HG03097 (cell line): ENCODE measurements around the gene ZFR2.
"Not testable (repeated sequence)": the region's sequence is repeated elsewhere in the genome, so short reads cannot be mapped to it uniquely, and the experiment has no call there.

ENCODE experiments used
- ATAC-seq: cut with Tn5 transposase; IDR thresholded peaks from one replicate; pipeline ENCODE4 v1.9.1; 2021; ENCODE audit not compliant: unreplicated experiment, low FRiP score

Gene ZFR2

GRCh38 chr19:3879656-3880055 lies 10.8 kb upstream of the ZFR2 start:
- no peak for ATAC-seq

GRCh38 chr19:3874695-3875094 lies 5.9 kb upstream of the ZFR2 start:
- not testable (repeated sequence) for ATAC-seq

DNA sequence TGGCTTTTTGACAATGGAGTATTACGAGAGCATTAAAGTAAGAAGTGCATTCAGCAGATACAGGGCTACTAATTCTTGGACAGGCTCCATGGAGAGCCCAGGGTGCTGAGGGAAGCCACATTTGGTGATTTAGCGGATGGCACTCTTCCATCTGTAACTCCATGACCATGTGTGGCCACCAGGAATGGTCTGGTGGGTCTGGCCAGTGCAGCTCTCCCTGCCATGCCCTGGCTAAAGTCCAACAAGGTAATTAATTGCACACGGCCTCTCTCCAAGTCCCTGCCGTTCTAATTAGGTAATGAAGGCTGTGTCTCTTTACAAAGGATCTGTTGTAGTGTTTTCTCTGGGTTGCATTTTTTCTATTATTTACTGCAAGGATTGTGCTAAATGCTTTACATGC lies 4.3 kb upstream of the ZFR2 start:
- ATAC-seq = no peak

DNA sequence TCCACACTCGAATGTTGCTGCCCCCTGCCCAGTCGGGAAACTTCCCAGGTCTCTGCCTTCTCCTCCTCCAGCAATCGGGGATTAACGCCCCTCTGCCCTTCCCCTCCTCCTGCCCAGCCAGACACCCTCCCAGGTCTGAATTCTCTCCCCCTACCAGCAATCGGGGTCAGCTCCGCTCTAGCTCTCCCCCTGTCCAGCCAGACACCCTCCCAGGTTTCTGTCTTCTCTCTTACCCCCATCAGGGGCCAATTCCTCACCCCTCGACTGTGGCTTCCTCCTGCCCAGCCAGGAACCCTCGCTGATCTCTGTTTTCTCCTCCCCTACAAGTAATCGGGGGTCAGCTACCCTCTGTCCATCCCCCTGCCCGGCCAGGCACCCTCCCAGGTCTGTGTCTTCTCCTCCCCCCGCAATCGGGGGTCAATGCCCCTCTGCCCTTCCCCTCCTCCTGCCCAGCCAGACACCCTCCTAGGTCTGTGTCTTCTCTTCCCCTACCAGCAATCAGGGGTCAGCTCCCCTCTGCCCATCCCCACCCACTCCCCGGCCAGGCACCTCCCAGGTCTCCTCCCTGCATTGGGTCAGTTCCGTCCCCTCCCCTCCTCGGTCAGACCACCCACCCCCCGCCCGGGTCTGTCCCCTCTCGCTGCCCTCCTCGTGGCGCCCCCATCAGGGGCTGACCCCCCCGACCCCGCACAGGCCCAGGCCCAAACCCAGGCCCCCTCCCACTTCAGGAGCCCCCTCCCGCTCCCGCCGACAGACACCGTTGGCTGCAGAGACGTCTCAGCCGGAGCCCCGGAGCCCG lies 668 bp downstream of the ZFR2 start:
- ATAC-seq = no peak

GRCh38 chr19:3866910-3867638 lies 1.8 kb downstream of the ZFR2 start:
- no peak for ATAC-seq

GRCh38 chr19:3863648-3864047 lies 5.2 kb downstream of the ZFR2 start:
- ATAC-seq = no peak

DNA sequence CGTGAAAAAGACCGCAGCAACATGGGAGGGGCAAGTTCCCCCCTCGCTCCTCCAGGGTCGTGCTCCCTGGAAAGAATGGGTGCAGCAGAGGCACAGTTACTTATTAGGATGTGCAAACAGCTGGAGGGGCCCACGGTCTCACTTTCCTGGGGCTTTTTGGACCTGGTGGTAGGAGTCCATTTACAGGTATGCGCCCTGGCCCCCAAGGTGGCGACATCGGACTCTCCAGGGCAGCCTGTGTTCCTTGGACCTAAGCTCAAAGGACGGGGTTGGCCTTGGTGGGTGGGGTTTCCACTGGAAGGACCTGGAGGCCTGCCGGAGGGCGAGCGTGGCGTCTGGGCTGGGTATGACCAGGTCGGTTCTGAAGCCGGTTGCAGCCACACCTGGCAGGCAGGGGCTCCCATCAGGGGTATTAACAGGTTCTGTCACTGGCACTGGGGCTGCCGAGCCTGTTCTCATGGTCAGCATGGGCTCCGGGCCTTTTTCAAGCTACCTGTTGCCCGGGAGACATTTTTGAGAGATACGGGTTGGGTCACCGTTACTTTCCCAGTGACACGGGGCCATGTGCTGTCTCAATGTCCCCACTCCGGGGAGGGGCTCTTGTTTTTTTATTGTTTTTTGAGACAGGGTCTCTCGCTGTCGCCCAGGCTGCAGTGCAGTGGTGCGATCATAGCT lies 5.9 kb downstream of the ZFR2 start:
- ATAC-seq = no peak

- ATAC-seq = no peak
Observed at GRCh38 chr19:3860499-3860898, 8.3 kb downstream of the ZFR2 start.

DNA sequence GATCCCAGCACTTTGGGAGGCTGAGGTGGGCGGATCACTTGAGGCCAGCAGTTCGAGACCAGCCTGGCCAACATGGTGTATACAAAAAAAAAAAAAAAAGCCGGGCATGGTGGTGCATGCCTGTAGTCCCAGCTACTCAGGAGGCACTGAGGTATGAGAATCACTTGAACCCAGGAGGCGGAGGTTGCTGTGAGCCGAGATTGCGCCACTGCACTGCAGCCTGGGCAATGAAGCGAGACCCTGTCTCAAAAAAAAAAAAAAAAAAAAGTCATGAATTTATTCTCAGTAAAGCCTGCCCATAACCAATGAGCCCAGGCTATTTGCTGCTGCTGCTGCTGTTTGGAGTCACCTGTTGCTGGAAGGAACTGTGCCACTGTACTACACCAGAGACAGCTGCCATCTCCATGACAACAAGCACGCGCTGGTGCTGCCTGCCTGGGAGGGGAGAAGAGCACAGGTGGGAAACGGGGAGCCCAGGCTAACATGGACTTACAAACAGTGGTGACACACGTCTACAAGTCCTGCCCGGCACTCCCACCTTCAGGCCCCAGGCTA lies 11.3 kb downstream of the ZFR2 start:
- ATAC-seq = no peak

DNA sequence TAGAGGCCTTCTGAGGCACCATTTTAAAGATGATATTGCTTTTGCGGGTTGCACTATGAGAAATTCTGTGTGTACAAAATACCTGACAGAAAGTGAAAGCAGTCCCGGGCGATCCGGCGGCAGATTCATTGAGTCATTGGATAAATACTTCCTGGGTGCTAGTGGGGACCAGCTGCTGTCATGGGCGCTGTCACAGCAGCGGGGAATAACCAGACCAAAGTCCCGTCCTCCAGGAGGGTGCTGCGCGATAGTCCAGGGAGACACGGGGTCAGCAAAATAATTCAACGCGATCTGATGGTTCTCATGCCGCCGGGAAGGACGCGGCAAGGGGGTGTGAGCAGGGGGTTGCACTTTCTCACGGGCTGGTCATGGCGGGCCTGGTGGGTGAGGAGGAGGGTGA lies 13.5 kb downstream of the ZFR2 start:
- ATAC-seq = no peak

- ATAC-seq = no peak
Observed at GRCh38 chr19:3852614-3853254, 16.1 kb downstream of the ZFR2 start.

- ATAC-seq = no peak
Observed at GRCh38 chr19:3852177-3852511, 16.7 kb downstream of the ZFR2 start.

DNA sequence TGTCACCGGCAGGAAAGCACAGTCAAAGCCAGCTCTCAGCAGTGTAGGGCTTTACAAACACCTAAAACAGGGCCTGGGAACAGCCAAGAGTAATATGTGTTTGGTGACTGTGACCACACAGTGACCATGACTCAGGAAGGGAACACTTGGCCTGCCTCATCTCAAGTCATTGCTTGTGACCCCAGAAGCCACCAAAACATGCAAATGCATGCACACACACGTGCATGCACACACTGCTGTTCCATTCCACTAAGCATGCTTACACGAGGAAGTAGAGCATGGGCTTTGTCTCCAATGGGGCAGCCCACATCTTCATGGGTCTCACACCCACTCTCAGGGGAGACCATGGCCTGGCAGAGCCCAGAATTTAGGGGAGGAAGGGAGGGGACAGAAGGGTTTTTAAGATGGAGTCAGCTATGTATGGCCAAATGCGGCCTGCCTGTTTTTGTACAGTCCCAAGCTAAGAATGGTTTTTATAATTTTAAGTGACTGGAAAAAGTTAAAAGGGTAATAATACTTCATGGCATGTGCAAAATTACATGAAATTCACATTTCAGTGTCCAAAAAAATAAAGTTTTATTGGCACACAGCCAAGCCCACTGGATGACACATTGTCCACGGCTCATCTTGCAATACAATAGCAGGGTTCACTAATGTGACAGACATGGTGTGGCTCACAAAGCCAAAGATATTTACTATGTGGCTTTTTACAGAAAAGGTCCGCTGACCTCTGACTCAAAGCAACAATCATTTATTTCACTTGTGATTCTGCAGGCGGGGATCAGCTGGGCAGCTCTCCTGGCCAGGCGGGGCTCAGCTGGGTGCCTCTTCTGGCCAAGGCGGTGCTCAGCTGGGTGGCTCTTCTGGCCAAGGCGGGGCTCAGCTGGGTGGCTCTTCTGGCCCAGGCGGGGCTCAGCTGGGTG lies 17.3 kb downstream of the ZFR2 start:
- ATAC-seq = no peak

DNA sequence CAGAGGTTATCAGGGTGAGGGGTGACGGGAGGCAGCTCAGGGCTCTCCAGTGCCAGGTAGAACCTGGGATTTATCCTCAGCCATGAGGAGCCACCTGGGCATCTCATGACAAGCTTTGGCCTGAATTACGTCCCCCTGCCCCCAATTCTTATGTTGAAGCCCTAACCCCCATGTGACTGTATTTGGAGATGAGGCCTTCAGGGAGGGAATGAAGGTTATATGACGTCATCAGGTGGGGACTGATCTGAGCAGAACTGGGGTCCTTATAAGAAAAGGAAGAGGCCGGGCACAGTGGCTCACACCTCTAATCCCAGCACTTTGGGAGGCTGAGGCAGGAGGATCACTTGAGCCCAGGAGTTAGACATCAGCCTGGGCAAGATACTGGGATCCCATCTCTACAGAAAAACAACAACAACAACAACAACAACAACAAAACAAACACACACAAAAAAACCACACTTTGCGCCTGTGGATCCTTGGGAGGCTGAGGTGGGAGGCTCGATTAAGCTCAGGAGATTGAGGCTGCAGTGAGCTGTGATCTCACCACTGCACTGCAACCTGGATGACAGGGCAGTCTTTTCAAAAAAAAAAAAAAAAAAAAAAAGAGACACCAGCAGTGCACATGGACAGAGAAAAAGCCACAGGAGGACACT lies 18.4 kb downstream of the ZFR2 start:
- ATAC-seq = no peak

DNA sequence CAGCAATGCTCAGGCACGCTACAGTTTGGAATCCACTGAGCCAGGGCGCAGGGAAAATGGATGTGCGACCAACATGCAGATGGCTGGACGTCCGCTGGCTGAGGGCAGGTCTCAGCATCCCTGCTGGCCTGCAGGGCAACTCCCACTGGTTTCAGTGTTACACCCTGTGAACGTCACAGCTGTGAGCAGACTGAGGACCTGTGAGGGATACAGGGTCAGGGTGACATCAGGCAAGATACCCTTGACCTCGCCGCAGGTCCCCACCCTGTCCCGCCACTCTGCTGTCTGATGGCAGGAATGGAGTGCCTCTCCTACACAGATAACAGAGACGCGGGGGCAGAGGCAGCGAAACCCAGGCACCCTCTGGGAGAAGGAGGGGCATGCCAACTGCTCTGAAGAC lies 19.1 kb downstream of the ZFR2 start:
- ATAC-seq = no peak

- ATAC-seq = no peak
Observed at GRCh38 chr19:3849092-3849491, 19.7 kb downstream of the ZFR2 start.

DNA sequence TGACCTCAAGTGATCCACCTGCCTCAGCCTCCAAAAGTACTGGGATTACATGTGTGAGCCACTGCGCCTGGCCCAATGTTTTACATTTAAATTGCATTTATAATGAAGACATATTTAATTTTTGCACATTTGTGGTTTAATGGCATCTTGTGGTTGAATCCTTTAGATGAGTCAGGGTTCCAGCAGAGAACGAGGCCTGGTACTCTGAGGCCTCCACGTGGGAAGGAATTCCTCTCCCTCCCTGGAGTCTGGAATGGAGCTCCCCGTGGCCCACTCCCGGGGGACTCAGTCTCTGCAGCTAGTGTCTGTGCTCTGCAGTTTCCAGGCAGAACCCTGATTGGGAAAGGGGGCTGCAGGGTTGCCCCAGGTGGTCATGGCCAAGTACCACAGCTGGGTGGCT lies 24.2 kb downstream of the ZFR2 start:
- no peak for ATAC-seq

GRCh38 chr19:3842948-3843347 lies 25.9 kb downstream of the ZFR2 start:
- ATAC-seq = no peak

GRCh38 chr19:3840804-3841203 lies 28.0 kb downstream of the ZFR2 start:
- no peak for ATAC-seq
